NCI-H526 (cell line): ENCODE data around the gene STEAP1.
A peak's percentile ranks its signal among the peaks of the same experiment; 100 is the strongest.

Experiments used
- DNase-seq, 2 experiments: peaks; one replicate each; lab custom pipeline; 2025; lab: John Stamatoyannopoulos, UW

Gene STEAP1

GRCh38 chr7:90211391-90212148 lies 57.3 kb downstream of the STEAP1 start, which contains the start of gene STEAP2:
STEAP2 (plus strand) TSS chr7:90211740; CDS start chr7:90225083, 13,343 bp downstream.
- DNase-seq, result peak; percentile 88 to 97

- DNase-seq, result no peak
Observed at GRCh38 chr7:90212149-90212495, 57.9 kb downstream of the STEAP1 start.

GRCh38 chr7:90213521-90213920 lies 59.3 kb downstream of the STEAP1 start:
- DNase-seq, result no peak
